GM23248 (cell line): ENCODE data around the gene POR.

Experiments used
- EZH2 ChIP-seq: fragments of 200-600 bp; sonication (generic); IDR thresholded peaks from 2 replicates; pipeline ENCODE4 v1.6.1; 2018; ENCODE audit warnings: antibody characterized with exemption, mild to moderate bottlenecking; ENCODE audit not compliant: insufficient read depth, poor library complexity, severe bottlenecking
- EZH2phosphoT487 ChIP-seq: fragments of 200-600 bp; sonication (generic); IDR thresholded peaks from 2 replicates; pipeline ENCODE4 v1.6.1; 2018; ENCODE audit warnings: antibody characterized with exemption, moderate library complexity, mild to moderate bottlenecking, low read depth; ENCODE audit not compliant: insufficient read depth

DNA sequence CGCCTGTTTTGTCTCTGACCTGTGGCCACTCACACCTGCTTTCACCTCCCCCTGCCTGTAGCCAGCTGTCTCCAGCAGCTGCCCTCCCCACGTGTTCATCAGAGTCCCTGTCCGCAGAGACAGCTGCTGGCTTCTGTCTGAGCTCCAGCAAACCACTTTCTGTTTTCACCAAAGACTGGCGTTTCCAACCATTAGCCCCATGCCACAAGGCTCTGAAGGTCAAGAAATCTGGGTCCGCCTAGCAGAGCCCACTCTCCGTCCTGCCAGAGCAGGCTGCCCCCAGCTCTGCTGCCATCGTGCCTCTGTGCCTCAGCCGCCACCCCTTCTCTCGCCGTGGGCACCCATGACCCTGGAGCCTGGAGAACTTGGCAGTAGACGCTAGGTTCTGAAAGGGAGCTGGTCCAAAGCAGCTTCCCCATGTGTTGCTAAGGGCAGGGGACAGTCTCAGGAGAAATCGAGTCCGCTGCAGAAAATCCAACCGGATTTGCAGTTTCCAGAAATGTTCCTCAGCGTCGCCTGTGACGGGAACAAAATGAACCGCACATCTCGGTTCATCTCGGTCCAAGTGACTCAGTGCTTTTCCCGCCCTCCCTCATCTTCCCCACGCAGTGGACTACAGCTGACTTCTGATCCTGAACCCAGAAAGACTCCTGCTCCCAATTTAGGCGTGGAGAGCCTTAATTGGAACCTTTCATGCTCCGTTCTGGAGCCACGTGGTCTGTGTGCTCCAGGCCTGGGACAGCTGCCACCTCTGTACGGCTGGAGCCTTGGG, 51.4 kb downstream of the POR start:
- TF ChIP-seq EZH2: no peak
- TF ChIP-seq EZH2phosphoT487: no peak
